K562 (cell line): ENCODE measurements around the gene MAP3K2. TPM values are rescaled to one million over a fixed set of nuclear protein-coding genes. Genes with fewer than 3 reads are reported as not detected.

Experiments used
- ATAC-seq: fragments of 200-7000 bp; cut with Tn5 transposase; 3 replicates; pipeline ENCODE4 v1.9.1; 2020; ENCODE audit warnings: moderate library complexity
- BruUV-seq: library from RNA; stranded (reverse); fragments of 400-500 nt; replicated peaks from 2 replicates; lab custom pipeline; 2021; lab: Mats Ljungman, UMichigan
- CTCF ChIA-PET: fragments of 300-600 bp; formaldehyde crosslinking; extraction: SDS; loops from one replicate; lab custom pipeline; 2021; ENCODE audit warnings: low intra/inter-chr PET ratio; lab: Yijun Ruan, JAX
- POLR2A ChIA-PET: fragments of 300-600, 350-650 bp; sonication (Branson Sonifier 250); formaldehyde crosslinking; extraction: SDS; loops from one replicate; lab custom pipeline; 2021; ENCODE audit warnings: antibody characterized with exemption, inconsistent platforms; lab: Yijun Ruan, JAX
- DNase-seq, 4 experiments: peaks; one replicate each; pipeline versions ENCODE4 v3.0.0 to v3.0.0-alpha.2; 2011 to 2018; ENCODE audit warnings: low spot score in 3 of 4, mixed read lengths in 3 of 4; ENCODE audit errors: extremely low read depth in 1 of 4
- FAIRE-seq: peaks from 2 replicates; lab custom pipeline; 2011; peaks lifted over from hg19 to GRCh38; lab: Jason Lieb, UNC
- H2AFZ ChIP-seq: 2 replicates; pipeline ENCODE4 v1.6.0; 2011; ENCODE audit warnings: low read depth, low read length, control low read depth, inconsistent platforms
- H3K27ac ChIP-seq: fragments of 200-600 bp; 3 replicates; pipeline ENCODE4 v1.8.0; 2011; ENCODE audit warnings: low read depth, mild to moderate bottlenecking, control low read depth, inconsistent platforms, low read length, moderate library complexity, mixed read lengths; ENCODE audit errors: extremely low read depth
- H3K27me3 ChIP-seq, 2 experiments: fragments of 300-600 bp in 1 of 2; 2 replicates in 1 of 2; 3 replicates in 1 of 2; pipeline versions ENCODE4 v1.6.0 to v1.8.0; 2011; ENCODE audit warnings: inconsistent platforms in 2 of 2, low read length in 2 of 2, mild to moderate bottlenecking in 1 of 2, mixed read lengths in 1 of 2, moderate library complexity in 1 of 2; ENCODE audit not compliant: control insufficient read depth in 2 of 2, insufficient read depth in 2 of 2
- H3K36me3 ChIP-seq: fragments of 300-600 bp; 3 replicates; pipeline ENCODE4 v1.8.0; 2011; ENCODE audit warnings: mild to moderate bottlenecking, low read length, inconsistent platforms; ENCODE audit not compliant: control insufficient read depth, insufficient read depth
- H3K4me1 ChIP-seq, 2 experiments: fragments of 200-600 bp in 1 of 2; replicated peaks in 1 of 2; 2 replicates in 1 of 2; 3 replicates in 1 of 2; pipeline versions ENCODE4 v1.5.1 to v1.8.0; 2011; ENCODE audit warnings: inconsistent platforms in 2 of 2, low read length in 2 of 2, mild to moderate bottlenecking in 1 of 2, mixed read lengths in 1 of 2, moderate library complexity in 1 of 2; ENCODE audit not compliant: control insufficient read depth in 2 of 2, insufficient read depth in 2 of 2
- H3K4me2 ChIP-seq: 2 replicates; pipeline ENCODE4 v1.6.1; 2011; ENCODE audit warnings: low read length, control low read depth, inconsistent platforms, mixed read lengths; ENCODE audit not compliant: insufficient read depth
- H3K4me3 ChIP-seq: fragments of 200-600 bp; sonication (generic), shearing (Covaris generic); 2 replicates; pipeline ENCODE4 v1.5.1; 2016; ENCODE audit warnings: control low read depth, inconsistent platforms
- H3K79me2 ChIP-seq: fragments of 200-600 bp; 3 replicates; pipeline ENCODE4 v1.8.0; 2011; ENCODE audit warnings: low read length, inconsistent platforms; ENCODE audit not compliant: control insufficient read depth, insufficient read depth
- H3K9ac ChIP-seq, 2 experiments: 2 replicates each; pipeline versions ENCODE4 v1.6.0 to v1.6.1; 2011; ENCODE audit warnings: low read depth in 2 of 2, low read length in 2 of 2, control low read depth in 1 of 2, inconsistent platforms in 1 of 2, mild to moderate bottlenecking in 1 of 2, mixed read lengths in 1 of 2; ENCODE audit not compliant: insufficient read depth in 1 of 2
- H3K9me1 ChIP-seq: one replicate; pipeline ENCODE4 v1.6.0; 2011; ENCODE audit warnings: inconsistent platforms, mild to moderate bottlenecking, low read length, moderate library complexity; ENCODE audit not compliant: control insufficient read depth, insufficient read depth
- H3K9me3 ChIP-seq: replicated peaks from 2 replicates; pipeline ENCODE4 v1.5.1; 2011; ENCODE audit warnings: low read depth, low read length, inconsistent platforms; ENCODE audit not compliant: control insufficient read depth, insufficient read depth
- H4K20me1 ChIP-seq: replicated peaks from 2 replicates; pipeline ENCODE4 v1.6.1; 2011; ENCODE audit warnings: low read length, inconsistent platforms, mixed read lengths; ENCODE audit not compliant: control insufficient read depth, insufficient read depth
- CEBPB ChIP-seq: fragments of 450-650 bp; IDR thresholded peaks from 2 replicates; pipeline ENCODE4 v1.6.1; 2016; ENCODE audit warnings: missing genetic modification characterization, missing compliant biosample characterization
- FOXA1 ChIP-seq: fragments of 450-650 bp; IDR thresholded peaks from 2 replicates; pipeline ENCODE4 v1.6.1; 2016; ENCODE audit warnings: mild to moderate bottlenecking, borderline replicate concordance
- TARDBP ChIP-seq: fragments of 450-650 bp; IDR thresholded peaks from 2 replicates; pipeline ENCODE4 v1.6.1; 2016
- ZBTB2 ChIP-seq: fragments of 450-650 bp; IDR thresholded peaks from 2 replicates; pipeline ENCODE4 v1.6.1; 2016; ENCODE audit warnings: antibody characterized with exemption
- ZNF274 ChIP-seq: IDR thresholded peaks from 2 replicates; pipeline ENCODE4 v1.6.1; 2011; ENCODE audit warnings: low read depth, mild to moderate bottlenecking, low read length, moderate library complexity, borderline replicate concordance
- WGBS: fragments of 100-300 bp; shearing (Covaris generic); methylation state at CpG from one replicate; pipeline ENCODE4 v1.1.6; 2016; ENCODE audit warnings: low coverage, mixed read lengths; ENCODE audit not compliant: insufficient coverage; ENCODE audit errors: missing lambda C conversion rate; 5-methylcytosine and 5-hydroxymethylcytosine counted together
- in situ Hi-C: fragments of 300-500 bp; cut with MboI; formaldehyde crosslinking; loops from 4 replicates; pipeline ENCODE4 v1.15.0; 2018; ENCODE audit warnings: inconsistent platforms, mixed read lengths
- intact Hi-C: fragments of 100-400 bp; cut with micrococcal nuclease; formaldehyde crosslinking; loops from 2 replicates; pipeline ENCODE4 v1.14.2; 2022
- polyA plus RNA-seq, 8 experiments: library from polyadenylated mRNA; depleted of rRNA in 4 of 8; stranded (reverse) in 5 of 8; unstranded in 3 of 8; fragments of >200 nt; fragmentation: Nextera tagmentation in 2 of 8; fragmentation: Illumina TruSeq in 1 of 8; extraction: Ambion mirVana in 2 of 8; extraction: Trizol in 1 of 8; gene quantifications; 2 replicates each; pipeline versions ENCODE4 v1.2.1 to v1.2.3, GENCODE V29; 2011 to 2014; ENCODE audit warnings: inconsistent platforms in 1 of 8, missing spikeins in 1 of 8
- total RNA-seq, 7 experiments: library from RNA; depleted of rRNA in 6 of 7; stranded (reverse); fragments of >200 nt in 6 of 7; fragmentation: Illumina TruSeq in 2 of 7; extraction: Trizol in 2 of 7; gene quantifications; 2 replicates each; pipeline versions ENCODE4 v1.2.1 to v1.2.3, GENCODE V29; 2011 to 2021; ENCODE audit warnings: low replicate concordance in 1 of 7

MAP3K2 gene
- total and polyA plus RNA-seq, 9 of the 15 experiments (the other 6 are each of a cell fraction or from before 2014, with no cell fraction given): 1.2 to 14.2 (median 5.7) TPM

GRCh38 chr2:127403460-127403859 lies 15.7 kb upstream of the MAP3K2 start:
- no peaks in the 10 kb centered on the region for H4K20me1 ChIP-seq
- H3K4me1 ChIP-seq: peaks cover 14 to 22% of the 10 kb centered on the region in 2 experiments
- no peaks in the 10 kb centered on the region for H3K36me3 ChIP-seq
- in situ Hi-C loops (no loop called here), intact Hi-C loops (no loop called here)
- H3K79me2 ChIP-seq: no peaks in the 10 kb centered on the region
- 30% methylated on average over 3 of the region's 3 CpGs for WGBS
- CTCF ChIA-PET: no interaction called here
- TF ChIP-seq ZNF274: no peak
- TF ChIP-seq ZBTB2: no peak
- no peak for TF ChIP-seq FOXA1
- TF ChIP-seq TARDBP: no peak
- no peak for TF ChIP-seq CEBPB (tag)
- no peak for ATAC-seq
- DNase-seq: no peak
- no peak for FAIRE-seq
- no peak overlapping the region for H3K4me3 ChIP-seq
- H3K9me3 ChIP-seq: no peaks in the 10 kb centered on the region
- no peak overlapping the region for H3K27ac ChIP-seq
- no peaks in the 10 kb centered on the region for H3K9me1 ChIP-seq
- H3K4me2 ChIP-seq: no peak overlapping the region
- no peak overlapping the region for H2AFZ ChIP-seq
- BruUV-seq: no TSS peak
- no peak overlapping the region for H3K9ac ChIP-seq
- no peaks in the 10 kb centered on the region for H3K27me3 ChIP-seq
- POLR2A ChIA-PET: interaction anchor here (0.9 kb wide), 1 partner anchor 11 kb away, joined by 4 read pairs; no protein-coding TSS in a partner anchor
